ENCODE results near the gene BET1L.
A peak's percentile ranks its signal among the peaks of the same experiment; 100 is the strongest.
"Not testable (repeated sequence)": the region's sequence is repeated elsewhere in the genome, so short reads cannot be mapped to it uniquely, and the experiment has no call there.

BET1L gene

GRCh38 chr11:207208-207862, at the start of gene BET1L, which contains the start of gene RIC8A:
Gene BET1L, minus strand, starts transcription at chr11:207399. Its CDS starts 78 bp downstream, at chr11:207321.
Gene RIC8A, plus strand, starts transcription at chr11:207708. Its CDS starts 1,147 bp downstream, at chr11:208855.
- peak; percentile 96 for FAIRE-seq
- DNase-seq (ENCODE audit: insufficient read length, low spot score): peak; percentile 96

GRCh38 chr11:255816-256215, 48.6 kb upstream of the BET1L start:
- DNase-seq (ENCODE audit: insufficient read length, low spot score) (no peak), FAIRE-seq (peak; percentile 69)

GRCh38 chr11:255176-255575, 48.0 kb upstream of the BET1L start:
- DNase-seq (ENCODE audit: insufficient read length, low spot score): no peak
- no peak for FAIRE-seq

- no peak for DNase-seq (ENCODE audit: insufficient read length, low spot score)
- no peak for FAIRE-seq
These were observed 46.7 kb upstream of the BET1L start for GRCh38 chr11:253886-254270.

GRCh38 chr11:253160-253885, 46.1 kb upstream of the BET1L start:
- no peak for FAIRE-seq
- no peak for DNase-seq (ENCODE audit: insufficient read length, low spot score)

GRCh38 chr11:252666-253065, 45.5 kb upstream of the BET1L start:
- no peak for FAIRE-seq
- DNase-seq (ENCODE audit: insufficient read length, low spot score): no peak

GRCh38 chr11:251550-251949, 44.4 kb upstream of the BET1L start:
- DNase-seq (ENCODE audit: insufficient read length, low spot score): no peak
- no peak for FAIRE-seq

GRCh38 chr11:250740-251299, 43.6 kb upstream of the BET1L start:
- FAIRE-seq: no peak
- no peak for DNase-seq (ENCODE audit: insufficient read length, low spot score)

GRCh38 chr11:250274-250673, 43.1 kb upstream of the BET1L start:
- DNase-seq (ENCODE audit: insufficient read length, low spot score): no peak
- no peak for FAIRE-seq

- FAIRE-seq (no peak), DNase-seq (ENCODE audit: insufficient read length, low spot score) (no peak)
These were observed 41.9 kb upstream of the BET1L start for GRCh38 chr11:249062-249461.

- no peak for DNase-seq (ENCODE audit: insufficient read length, low spot score)
- FAIRE-seq: no peak
These were observed 37.2 kb upstream of the BET1L start for GRCh38 chr11:244376-244775.

GRCh38 chr11:241634-242033, 34.4 kb upstream of the BET1L start:
- DNase-seq (ENCODE audit: insufficient read length, low spot score) (no peak), FAIRE-seq (no peak)

- FAIRE-seq: no peak
These were observed 33.1 kb upstream of the BET1L start for GRCh38 chr11:240315-240714.

GRCh38 chr11:238346-238745, 31.1 kb upstream of the BET1L start:
- DNase-seq (ENCODE audit: insufficient read length, low spot score); FAIRE-seq: not testable (repeated sequence)

More at GRCh38 chr11:240315-240714, 33.1 kb upstream of the BET1L start:
- no peak for DNase-seq (ENCODE audit: insufficient read length, low spot score)

GRCh38 chr11:236774-237767, 29.9 kb upstream of the BET1L start, which contains the start of gene PSMD13:
Gene PSMD13, plus strand, starts transcription at chr11:236976. Its CDS starts 74 bp downstream, at chr11:237050.
- FAIRE-seq (peak; percentile 38), DNase-seq (ENCODE audit: insufficient read length, low spot score) (peak; percentile 92)

GRCh38 chr11:235997-236773, 29.0 kb upstream of the BET1L start, which contains the start of gene SIRT3:
Gene SIRT3, minus strand, starts transcription at chr11:236342. Its CDS starts 14 bp downstream, at chr11:236328.
- FAIRE-seq: peak; percentile 76

GRCh38 chr11:235609-235996, 28.4 kb upstream of the BET1L start:
- no peak for FAIRE-seq
- no peak for DNase-seq (ENCODE audit: insufficient read length, low spot score)

More at GRCh38 chr11:235997-236773, 29.0 kb upstream of the BET1L start, which contains the start of gene SIRT3:
- peak; percentile 91 for DNase-seq (ENCODE audit: insufficient read length, low spot score)

GRCh38 chr11:235180-235579, 28.0 kb upstream of the BET1L start:
- FAIRE-seq (no peak), DNase-seq (ENCODE audit: insufficient read length, low spot score) (no peak)

- no peak for FAIRE-seq
- no peak for DNase-seq (ENCODE audit: insufficient read length, low spot score)
These were observed 25.8 kb upstream of the BET1L start for GRCh38 chr11:232783-233565.

Measured in HTR-8/SVneo (cell line).